A673 (cell line): ENCODE data around the gene ZNF821. TPM values are rescaled to one million over a fixed set of nuclear protein-coding genes. Genes with fewer than 3 reads are reported as not detected.

ENCODE experiments used
- BruUV-seq: library from RNA; stranded (reverse); fragments of 400-500 nt; replicated peaks from 2 replicates; lab custom pipeline; 2021; lab: Mats Ljungman, UMichigan
- CTCF ChIA-PET: fragments of 300-600 bp; sonication (Branson Sonifier 250); formaldehyde crosslinking; loops from one replicate; lab custom pipeline; 2022; ENCODE audit warnings: antibody characterized with exemption; lab: Charles Lee
- POLR2A ChIA-PET: fragments of 300-600 bp; sonication (Branson Sonifier 250); formaldehyde crosslinking; loops from one replicate; lab custom pipeline; 2022; ENCODE audit warnings: antibody characterized with exemption; ENCODE audit not compliant: low non-redundant PET; lab: Charles Lee
- DNase-seq: peaks from one replicate; pipeline ENCODE4 v3.0.0-alpha.2; 2015; ENCODE audit warnings: low spot score
- H3K27ac ChIP-seq: fragments of 200-600 bp; sonication (generic); 2 replicates; pipeline ENCODE4 v1.5.1; 2016; ENCODE audit warnings: mixed run types, low read depth, mild to moderate bottlenecking, mixed read lengths, antibody characterized with exemption, low read length; ENCODE audit not compliant: poor library complexity, severe bottlenecking
- H3K27me3 ChIP-seq: fragments of 200-600 bp; sonication (generic); replicated peaks from 2 replicates; pipeline ENCODE4 v1.6.1; 2017; ENCODE audit warnings: mixed run types, low read depth, mild to moderate bottlenecking, mixed read lengths, antibody characterized with exemption, low read length; ENCODE audit not compliant: insufficient read depth, poor library complexity
- H3K36me3 ChIP-seq: fragments of 200-600 bp; sonication (generic); 2 replicates; pipeline ENCODE4 v1.6.1; 2016; ENCODE audit warnings: mixed run types, mild to moderate bottlenecking, mixed read lengths, antibody characterized with exemption, low read length; ENCODE audit not compliant: insufficient read depth, poor library complexity, severe bottlenecking
- H3K4me1 ChIP-seq: fragments of 200-600 bp; sonication (generic); 2 replicates; pipeline ENCODE4 v1.6.1; 2017; ENCODE audit warnings: mixed run types, mild to moderate bottlenecking, mixed read lengths, antibody characterized with exemption, low read length; ENCODE audit not compliant: insufficient read depth, poor library complexity, severe bottlenecking
- H3K4me3 ChIP-seq: fragments of 200-600 bp; sonication (generic); 2 replicates; pipeline ENCODE4 v1.5.1; 2016; ENCODE audit warnings: low read depth, mixed run types, mild to moderate bottlenecking, mixed read lengths, low read length; ENCODE audit not compliant: poor library complexity, severe bottlenecking
- H3K9me3 ChIP-seq: fragments of 200-600 bp; sonication (generic); 2 replicates; pipeline ENCODE4 v1.6.1; 2016; ENCODE audit warnings: mixed run types, low read depth, mild to moderate bottlenecking, mixed read lengths, antibody characterized with exemption, low read length; ENCODE audit not compliant: poor library complexity, severe bottlenecking
- EZH2 ChIP-seq: fragments of 200-600 bp; sonication (generic); IDR thresholded peaks from 2 replicates; pipeline ENCODE4 v1.6.1; 2017; ENCODE audit warnings: borderline replicate concordance, low read depth, mild to moderate bottlenecking, mixed read lengths, antibody characterized with exemption, low read length; ENCODE audit not compliant: poor library complexity, severe bottlenecking
- intact Hi-C: fragments of 100-400 bp; cut with micrococcal nuclease; formaldehyde crosslinking; loops from one replicate; pipeline ENCODE4 v1.10.0; 2022; ENCODE audit not compliant: unreplicated experiment
- total RNA-seq: library from RNA; stranded (reverse); gene quantifications from 2 replicates; pipeline ENCODE4 v1.2.3, GENCODE V29; 2021
- TF ChIP-seq, protein P1 (sequence below): fragments of 300-800, 200-600 bp; sonication (generic); conservative IDR thresholded peaks from 2 replicates; pipeline ENCODE4 v1.5.1; 2017; ENCODE audit warnings: low read depth, mild to moderate bottlenecking, antibody characterized with exemption, low read length, moderate library complexity, mixed read lengths

ZNF821 gene
- total RNA-seq, 1 experiment from 2014 or later = 11.1 TPM

DNA sequence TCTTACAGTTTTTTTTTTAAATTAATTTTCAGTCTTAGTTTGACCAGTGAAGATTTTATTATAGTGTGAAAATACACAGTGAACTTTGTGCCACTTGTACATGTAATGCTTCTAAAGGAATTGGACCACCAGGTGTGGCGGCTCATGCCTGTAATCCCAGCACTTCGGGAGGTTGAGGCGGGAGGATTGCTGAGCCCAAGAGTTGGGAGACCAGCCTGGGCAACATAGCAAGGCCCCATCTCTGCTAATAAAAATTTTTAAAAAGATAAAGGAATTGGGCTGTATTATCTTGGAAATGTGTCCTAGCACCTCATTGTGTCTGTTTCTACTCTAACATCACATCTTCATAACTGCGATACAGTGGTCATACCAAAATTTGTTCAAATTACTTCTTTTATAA is 15.2 kb upstream of the ZNF821 start:
- Histone ChIP-seq H3K4me1 (peaks cover 8% of the 10 kb centered on the region), H3K4me3 (no peak overlapping the region), H3K9me3 (no peaks in the 10 kb centered on the region), H3K27ac (no peak overlapping the region), H3K27me3 (no peaks in the 10 kb centered on the region), H3K36me3 (peaks cover 6% of the 10 kb centered on the region)
- CTCF ChIA-PET = no interaction called here
- intact Hi-C loops = loop anchor here (5.0 kb wide), 1 partner anchor 92 kb away; the partner anchor contains the start of gene AP1G1
- DNase-seq = no peak
- POLR2A ChIA-PET = interaction anchor here (0.8 kb wide), 1 partner anchor 14 kb away, joined by 4 read pairs; no protein-coding TSS in a partner anchor
- BruUV-seq = no TSS peak
- TF ChIP-seq EZH2 = no peak
- TF ChIP-seq, protein P1, sequence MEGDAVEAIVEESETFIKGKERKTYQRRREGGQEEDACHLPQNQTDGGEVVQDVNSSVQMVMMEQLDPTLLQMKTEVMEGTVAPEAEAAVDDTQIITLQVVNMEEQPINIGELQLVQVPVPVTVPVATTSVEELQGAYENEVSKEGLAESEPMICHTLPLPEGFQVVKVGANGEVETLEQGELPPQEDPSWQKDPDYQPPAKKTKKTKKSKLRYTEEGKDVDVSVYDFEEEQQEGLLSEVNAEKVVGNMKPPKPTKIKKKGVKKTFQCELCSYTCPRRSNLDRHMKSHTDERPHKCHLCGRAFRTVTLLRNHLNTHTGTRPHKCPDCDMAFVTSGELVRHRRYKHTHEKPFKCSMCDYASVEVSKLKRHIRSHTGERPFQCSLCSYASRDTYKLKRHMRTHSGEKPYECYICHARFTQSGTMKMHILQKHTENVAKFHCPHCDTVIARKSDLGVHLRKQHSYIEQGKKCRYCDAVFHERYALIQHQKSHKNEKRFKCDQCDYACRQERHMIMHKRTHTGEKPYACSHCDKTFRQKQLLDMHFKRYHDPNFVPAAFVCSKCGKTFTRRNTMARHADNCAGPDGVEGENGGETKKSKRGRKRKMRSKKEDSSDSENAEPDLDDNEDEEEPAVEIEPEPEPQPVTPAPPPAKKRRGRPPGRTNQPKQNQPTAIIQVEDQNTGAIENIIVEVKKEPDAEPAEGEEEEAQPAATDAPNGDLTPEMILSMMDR = no peak

DNA sequence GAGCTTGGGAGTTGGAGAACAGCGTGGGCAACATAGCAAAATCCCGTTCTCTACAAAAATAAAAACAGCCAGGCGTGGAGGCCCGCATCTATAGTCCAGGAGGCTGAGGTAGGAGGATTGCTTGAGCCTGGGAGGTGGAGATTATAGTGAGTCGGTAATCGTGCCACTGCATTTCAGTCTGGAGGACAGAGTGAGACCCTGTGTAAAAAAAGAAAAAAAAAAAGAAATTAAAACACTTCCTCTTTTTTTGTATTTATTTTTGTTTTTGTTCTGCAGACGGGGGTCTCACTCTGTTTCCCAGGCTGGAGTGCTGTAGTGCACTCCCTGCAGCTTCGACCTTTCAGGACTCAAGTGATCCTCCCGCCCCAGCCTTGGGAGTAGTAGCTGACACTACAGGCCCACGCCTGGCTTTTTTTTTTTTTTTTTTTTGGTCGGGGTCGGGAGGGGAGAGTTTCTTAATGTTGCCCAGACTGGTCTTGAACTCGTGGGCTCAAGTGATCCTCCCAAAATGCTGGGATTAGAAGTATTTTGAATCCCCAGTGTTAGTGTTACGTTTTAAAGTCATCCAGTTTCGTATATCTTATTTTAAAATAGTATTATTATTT is 12.9 kb upstream of the ZNF821 start:
- Histone ChIP-seq H3K9me3 (no peaks in the 10 kb centered on the region), H3K4me3 (peak overlapping the region; percentile 78), H3K27ac (no peak overlapping the region), H3K4me1 (peaks cover 8% of the 10 kb centered on the region), H3K36me3 (no peaks in the 10 kb centered on the region), H3K27me3 (no peaks in the 10 kb centered on the region)
- DNase-seq = no peak
- TF ChIP-seq, protein P1 = no peak
- no peak for TF ChIP-seq EZH2
- ChIA-PET POLR2A (no interaction called here), CTCF (interaction anchor here (0.5 kb wide), 1 partner anchor 31 kb away, joined by 3 read pairs; no protein-coding TSS in a partner anchor)
- intact Hi-C loops = loop anchor here (5.0 kb wide), 1 partner anchor 90 kb away; the partner anchor contains the start of gene AP1G1
- BruUV-seq = no TSS peak

DNA sequence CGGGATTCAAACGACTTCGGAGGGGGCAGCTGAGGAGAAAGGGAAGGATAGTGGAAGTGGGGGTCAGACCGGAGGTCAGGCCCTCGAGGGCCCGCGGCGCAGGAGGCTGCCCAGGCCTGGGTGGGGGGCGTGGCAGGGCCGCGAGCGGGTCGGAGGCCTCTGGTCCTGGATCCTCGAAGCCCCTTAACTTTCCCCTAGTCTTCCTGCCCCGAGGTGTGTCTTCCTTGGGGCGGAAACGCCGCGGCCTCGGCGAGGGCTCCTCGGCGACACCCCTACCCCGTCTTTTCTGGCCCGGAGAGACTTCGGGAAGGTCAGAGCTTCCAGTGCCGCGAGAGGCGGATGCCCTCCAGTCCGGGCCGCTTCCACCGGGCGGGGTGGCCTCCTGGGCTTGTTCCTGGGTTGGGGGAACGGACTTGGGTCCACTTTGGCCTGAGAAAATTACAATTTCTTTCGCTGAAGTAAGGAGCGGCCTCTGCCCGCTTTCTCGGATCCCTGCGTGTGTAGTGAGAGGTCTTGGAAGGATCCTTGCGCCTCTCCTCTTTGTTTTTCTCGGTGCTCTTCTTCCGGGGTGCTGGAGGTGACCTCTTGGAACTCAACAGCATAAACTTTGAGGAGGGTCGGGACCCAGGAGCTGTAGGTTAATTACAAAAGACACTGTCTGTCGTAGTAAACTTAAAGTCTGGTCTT is 11.8 kb upstream of the ZNF821 start:
- ChIA-PET CTCF (no interaction called here), POLR2A (interaction anchor here (0.5 kb wide), 1 partner anchor 20 kb away, joined by 5 read pairs; no protein-coding TSS in a partner anchor)
- H3K27ac ChIP-seq = peak overlapping the region; percentile 95
- H3K4me1 ChIP-seq = peaks cover 8% of the 10 kb centered on the region
- intact Hi-C loops = loop anchor here (1.0 to 5.0 kb wide), 2 partner anchors 12 to 89 kb away; partner anchors contain the start of genes AP1G1 and ZNF821
- no peak for TF ChIP-seq EZH2
- TF ChIP-seq, protein P1 = no peak
- no peaks in the 10 kb centered on the region for H3K36me3 ChIP-seq
- no peaks in the 10 kb centered on the region for H3K9me3 ChIP-seq
- peak overlapping the region; percentile 78 for H3K4me3 ChIP-seq
- DNase-seq = peak; percentile 41
- no TSS peak for BruUV-seq
- no peaks in the 10 kb centered on the region for H3K27me3 ChIP-seq
